KBM-7 (cell line): Measurements from ENCODE around the gene NR2F1-AS1.
A peak's percentile ranks its signal among the peaks of the same experiment; 100 is the strongest.
"Not testable (repeated sequence)": the region's sequence is repeated elsewhere in the genome, so short reads cannot be mapped to it uniquely, and the experiment has no call there.

Source experiments
- DNase-seq: peaks from one replicate; pipeline ENCODE4 v3.0.0-alpha.2; 2015
- in situ Hi-C: fragments of 300-500 bp; cut with MboI; formaldehyde crosslinking; loops from 2 replicates; pipeline ENCODE4 v1.14.3; 2020; ENCODE audit warnings: low sequenced_read_pairs, low pct_unique_long_range_greater_than_20kb, mixed read lengths

Gene NR2F1-AS1

DNA sequence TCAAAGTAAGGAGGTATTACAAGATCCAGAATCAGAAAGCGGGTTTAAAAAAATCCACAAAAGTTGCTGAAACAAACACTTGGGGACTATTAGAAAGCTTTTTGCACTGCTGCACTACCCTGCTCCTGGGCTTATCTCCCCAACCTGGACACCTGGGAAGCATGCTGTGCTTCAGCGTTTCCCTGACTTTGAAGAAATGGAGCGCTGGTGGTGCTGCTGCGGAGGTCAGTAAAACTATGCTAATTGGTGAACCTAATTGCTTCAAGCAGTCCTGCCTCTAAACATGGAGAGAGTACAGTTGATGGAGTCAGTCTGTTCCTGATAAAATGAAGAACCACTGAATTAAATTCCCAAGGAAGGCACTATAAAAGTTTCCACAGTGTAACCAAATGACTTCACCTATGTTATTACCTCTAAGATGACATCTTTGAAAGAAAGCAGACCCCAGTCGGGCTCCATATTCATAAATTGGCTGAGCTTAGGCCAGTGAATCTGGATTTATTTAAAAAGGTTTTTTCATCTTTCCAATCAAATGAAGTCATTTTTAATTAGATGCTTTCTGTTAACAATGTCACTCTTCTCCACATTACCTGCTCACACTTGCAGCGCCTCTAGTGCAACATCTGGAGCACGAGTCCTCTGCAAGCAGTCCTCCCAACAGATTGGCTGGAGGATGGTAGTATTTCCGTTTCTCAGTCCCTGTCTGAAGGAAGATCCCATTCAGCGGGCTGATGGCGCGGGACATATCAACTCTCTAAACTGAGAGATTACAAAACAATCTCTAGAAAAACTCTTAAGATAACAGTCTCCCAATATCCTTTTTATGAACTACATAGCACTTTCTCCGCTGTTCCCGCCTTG, 11.5 kb downstream of the NR2F1-AS1 start:
- in situ Hi-C loops = no loop called here
- no peak for DNase-seq

DNA sequence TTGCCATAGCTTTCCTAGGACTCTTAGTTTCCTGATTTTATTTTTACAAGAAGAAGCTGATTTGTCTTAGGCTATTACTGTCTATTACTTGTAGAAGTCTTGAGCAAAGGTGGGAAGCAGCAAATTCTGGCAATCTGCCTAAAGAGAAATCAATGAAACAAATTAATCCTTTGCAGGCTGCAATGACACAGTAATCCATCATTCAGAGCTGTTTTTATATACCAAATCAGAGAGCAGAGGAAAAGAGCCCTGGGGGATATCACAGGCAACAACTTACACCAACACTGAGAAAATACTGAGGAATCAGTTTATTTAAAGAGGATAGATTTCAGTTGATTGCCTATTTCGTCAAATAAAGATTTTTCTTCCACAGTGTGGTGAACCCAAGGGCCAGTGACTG, 13.6 kb downstream of the NR2F1-AS1 start:
- in situ Hi-C loops = no loop called here
- DNase-seq = no peak

DNA sequence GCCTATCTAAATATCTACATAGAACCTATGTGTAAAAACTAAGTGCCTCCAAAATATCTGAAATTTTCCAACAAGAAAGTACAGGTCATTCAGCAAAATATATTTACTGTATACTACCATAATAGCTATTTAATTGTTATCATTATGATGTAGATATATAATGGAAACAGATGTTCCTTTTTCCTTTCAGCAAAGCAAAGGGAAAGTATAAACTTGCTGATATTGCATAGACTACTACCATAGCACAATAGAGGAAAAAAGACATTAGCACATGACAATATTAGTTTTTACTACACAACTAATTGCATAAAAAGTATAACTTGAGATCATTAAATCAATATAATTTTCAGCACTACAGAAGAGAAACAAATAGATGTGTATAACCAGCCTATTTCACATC, 14.9 kb downstream of the NR2F1-AS1 start:
- no peak for DNase-seq
- in situ Hi-C loops = no loop called here

DNA sequence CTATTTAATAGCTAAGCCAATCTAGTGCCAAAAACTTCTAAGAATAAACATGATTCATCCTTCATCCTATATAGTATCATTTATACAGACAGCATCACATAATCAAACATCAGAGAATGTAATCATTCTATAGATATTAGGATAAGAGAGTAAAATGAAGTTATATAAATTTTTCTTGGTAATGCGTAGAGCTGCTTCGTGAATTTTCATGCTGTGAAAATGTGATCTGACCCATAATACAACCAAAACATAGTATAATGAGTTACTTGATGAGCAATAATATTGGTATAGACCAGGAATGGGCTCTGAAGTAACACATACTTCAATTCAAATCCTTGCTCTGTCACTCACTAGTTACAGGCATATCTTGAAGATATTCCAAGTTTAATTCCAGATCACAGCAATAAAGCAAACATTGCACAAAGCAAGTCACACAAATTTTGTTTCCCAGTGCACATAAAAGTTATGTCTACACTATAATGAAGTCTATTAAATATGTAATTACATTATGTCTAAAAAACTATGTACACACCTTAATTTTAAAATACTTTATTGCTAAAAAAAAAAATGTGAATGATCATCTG, 23.9 kb downstream of the NR2F1-AS1 start:
- in situ Hi-C loops = no loop called here
- DNase-seq = no peak

DNA sequence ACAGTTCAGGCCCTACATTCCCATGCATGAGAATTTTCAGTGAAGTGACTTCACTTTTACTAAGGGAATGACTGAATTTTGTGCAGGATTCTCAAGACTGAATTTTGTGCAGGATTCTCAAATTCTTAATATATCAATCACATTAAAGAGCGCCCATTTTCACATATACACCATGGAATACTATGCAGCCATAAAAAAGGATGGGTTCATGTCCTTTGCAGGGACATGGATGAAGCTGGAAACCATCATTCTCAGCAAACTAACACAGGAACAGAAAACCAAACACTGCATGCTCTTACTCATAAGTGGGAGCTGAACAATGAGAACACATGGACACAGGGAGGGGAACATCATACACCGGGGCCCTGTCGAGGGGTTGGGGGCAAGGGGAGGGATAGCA, 31.4 kb downstream of the NR2F1-AS1 start:
- in situ Hi-C loops, DNase-seq: not testable (repeated sequence)

DNA sequence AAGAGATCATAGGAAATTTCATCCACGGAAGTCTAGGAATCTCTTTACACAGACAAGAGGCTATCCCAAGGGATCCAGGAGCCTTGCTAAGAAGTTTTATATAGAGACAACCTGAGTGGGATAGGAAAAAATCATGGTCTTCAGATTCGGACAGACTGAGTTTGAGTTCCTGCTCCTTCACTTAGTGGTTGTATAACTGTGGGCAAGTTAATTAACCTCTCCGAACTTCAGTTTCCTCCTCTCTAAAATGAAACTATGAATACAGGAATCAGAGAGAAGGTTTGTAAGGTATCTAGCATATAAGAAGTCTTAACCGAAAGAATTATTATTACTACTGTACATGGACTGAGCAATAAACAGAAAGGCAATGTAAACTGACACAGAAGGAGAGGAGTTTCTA, 35.1 kb downstream of the NR2F1-AS1 start:
- no peak for DNase-seq
- in situ Hi-C loops = no loop called here

DNA sequence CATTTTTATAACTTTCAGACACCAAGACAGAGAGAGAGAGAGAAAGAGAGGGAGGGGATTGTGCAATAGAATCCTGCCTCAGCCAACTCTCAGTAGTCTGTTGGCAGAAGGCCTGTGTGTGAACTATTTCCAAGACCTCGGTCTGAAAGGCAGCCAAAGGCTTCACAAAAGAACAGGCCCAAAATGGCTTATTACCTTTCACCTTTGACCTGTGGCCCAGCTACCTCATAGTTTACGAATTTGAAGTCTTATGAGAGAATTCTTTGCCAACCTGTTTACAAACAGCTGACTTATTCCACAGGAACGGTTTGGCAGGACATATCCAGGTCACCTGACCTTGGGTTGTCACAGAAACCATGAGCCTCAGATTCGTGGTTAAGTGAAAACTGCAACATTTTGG, 48.6 kb downstream of the NR2F1-AS1 start:
- DNase-seq = peak; percentile 9
- in situ Hi-C loops = no loop called here

DNA sequence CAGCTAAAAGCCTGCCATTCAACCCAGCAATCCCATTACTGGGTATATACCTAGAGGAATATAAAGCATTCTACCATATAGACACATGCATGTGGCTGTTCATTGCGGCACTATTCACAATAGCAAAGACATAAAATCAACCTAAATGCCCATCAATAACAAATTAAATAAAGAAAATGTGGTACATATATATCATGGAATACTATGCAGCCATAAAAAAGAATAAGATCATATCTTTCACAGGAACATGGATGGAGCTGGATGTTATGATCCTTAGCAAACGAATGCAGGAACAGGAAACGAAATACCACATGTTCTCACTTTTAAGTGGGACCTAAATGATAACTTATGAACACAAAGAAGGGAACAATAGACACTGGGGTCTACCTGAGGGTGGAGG, 59.2 kb downstream of the NR2F1-AS1 start:
- in situ Hi-C loops, DNase-seq: not testable (repeated sequence)

DNA sequence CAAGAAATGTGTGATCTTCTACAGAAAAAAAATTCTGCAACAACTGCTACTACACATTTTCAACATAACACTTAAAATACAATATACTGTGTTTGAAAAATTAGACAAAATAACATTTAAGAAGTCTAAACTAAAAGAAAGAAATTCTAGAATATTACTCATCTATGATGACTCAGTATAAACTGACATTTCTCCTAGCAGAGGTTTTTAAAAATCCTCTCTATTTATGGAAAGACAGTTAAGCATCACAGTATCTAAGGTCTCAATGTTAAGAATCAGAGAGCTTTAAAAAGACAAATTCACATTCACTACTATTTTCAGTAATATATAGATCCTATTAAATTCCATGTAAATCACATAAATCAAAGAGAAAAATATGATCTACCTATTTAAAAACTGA, 61.3 kb downstream of the NR2F1-AS1 start:
- in situ Hi-C loops = no loop called here
- no peak for DNase-seq

DNA sequence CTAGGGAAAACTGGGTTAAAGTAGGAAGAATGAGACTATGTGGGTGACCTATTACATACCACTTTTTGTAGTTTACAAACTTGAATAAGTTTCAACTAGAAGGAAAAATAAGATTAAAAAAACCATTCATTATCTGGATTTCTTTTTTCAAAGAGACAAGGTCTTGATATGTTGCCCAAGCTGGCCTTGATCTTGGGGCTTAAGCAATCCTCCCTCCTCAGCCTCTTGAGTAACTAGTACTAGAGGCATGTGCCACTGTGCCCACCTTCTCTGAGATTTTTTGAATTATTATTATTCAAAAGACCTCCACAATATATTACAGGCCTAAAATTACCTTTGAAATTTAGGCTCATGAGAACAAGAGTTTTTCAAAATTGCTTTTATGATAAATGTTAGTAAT, 63.2 kb downstream of the NR2F1-AS1 start:
- in situ Hi-C loops = no loop called here

DNA sequence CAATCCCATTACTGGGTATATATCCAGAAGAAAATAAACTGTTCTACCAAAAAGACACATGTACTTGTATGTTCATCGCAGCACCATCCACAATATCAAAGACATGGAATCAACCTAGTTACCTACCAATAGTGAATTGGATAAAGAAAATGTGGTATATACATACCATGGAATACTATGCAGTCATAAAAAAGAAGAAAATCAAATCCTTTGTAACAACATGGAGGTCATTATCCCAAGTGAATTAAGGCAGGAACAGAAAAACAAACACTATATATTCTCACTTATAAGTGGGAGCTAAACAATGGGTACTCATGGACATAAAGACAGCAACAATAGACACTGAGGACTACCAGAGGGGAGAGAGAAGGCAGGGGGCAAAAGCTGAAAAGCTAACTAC, 67.7 kb downstream of the NR2F1-AS1 start:
- DNase-seq = no peak
- in situ Hi-C loops = no loop called here

More for the DNA sequence above, 63.2 kb downstream of the NR2F1-AS1 start:
- DNase-seq = no peak

DNA sequence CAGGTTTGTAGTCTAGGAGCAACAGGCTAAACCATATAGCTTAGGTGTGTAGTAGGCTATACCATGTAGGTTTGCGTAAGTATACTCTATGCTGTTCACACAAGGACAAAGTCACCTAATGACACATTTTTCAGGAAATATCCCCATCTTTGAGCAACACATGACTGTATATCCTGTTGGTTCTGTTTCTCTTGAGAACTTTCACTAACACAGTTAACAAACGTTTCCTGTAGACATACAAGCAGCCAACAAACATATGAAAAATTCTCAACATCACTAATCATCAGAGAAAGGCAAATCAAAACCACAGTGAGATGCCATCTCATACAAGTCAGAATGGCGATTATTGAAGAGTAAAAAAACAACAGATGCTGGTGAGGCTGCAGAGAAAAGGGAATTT, 68.2 kb downstream of the NR2F1-AS1 start:
- in situ Hi-C loops = no loop called here
- DNase-seq = no peak

DNA sequence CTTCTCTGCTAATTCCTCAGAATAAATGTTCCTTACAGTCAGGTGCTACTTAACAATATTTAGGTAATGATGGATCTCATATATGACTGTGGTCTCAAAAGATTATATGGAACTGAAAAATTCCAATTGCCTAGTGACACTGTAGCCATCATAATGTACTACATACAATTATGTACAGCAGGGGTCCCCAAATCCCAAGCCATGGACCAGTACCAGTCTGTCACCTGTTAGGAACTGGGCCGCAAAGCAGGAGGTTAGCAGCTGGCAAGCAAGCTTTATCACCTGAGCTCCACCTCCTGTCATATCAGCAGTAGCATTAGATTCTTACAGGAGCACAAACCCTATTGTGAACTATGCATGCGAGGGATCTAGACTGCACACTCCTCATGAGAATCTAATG, 69.6 kb downstream of the NR2F1-AS1 start:
- DNase-seq = no peak
- in situ Hi-C loops = no loop called here

DNA sequence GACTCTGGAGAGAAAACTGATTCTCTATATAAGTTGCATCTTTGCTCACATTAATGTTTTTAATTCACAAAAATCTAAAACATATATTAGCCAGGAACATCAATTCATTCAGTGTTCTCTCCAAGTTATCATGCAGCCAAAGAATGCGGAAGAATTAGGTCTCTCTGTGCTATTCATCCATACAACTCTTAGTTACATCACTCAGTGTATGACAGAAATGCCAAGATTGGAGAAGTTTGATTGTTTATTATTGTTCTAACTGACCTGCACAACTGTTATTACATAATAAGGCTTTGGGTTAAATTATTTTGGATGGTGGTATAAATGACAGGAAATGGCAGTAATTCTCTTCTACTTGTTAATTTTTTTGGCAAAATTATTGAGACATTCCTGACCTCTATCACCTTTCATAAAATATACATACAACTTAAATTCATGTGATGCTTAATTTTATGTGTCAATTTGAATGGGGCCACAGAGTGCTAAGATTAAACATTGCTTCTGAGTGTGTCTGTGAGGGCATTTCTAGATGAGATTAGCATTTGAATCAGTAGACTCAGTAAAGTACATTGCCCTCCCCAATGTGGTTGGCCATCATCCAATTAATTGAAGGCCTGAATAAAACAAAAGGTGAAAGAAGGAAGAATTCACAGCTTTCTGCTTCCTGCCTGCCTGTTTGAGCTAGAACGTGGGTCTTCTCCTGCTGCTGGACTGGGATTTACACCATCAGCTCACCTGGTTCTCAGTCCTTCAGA, 70.2 kb downstream of the NR2F1-AS1 start:
- in situ Hi-C loops = no loop called here
- no peak for DNase-seq

DNA sequence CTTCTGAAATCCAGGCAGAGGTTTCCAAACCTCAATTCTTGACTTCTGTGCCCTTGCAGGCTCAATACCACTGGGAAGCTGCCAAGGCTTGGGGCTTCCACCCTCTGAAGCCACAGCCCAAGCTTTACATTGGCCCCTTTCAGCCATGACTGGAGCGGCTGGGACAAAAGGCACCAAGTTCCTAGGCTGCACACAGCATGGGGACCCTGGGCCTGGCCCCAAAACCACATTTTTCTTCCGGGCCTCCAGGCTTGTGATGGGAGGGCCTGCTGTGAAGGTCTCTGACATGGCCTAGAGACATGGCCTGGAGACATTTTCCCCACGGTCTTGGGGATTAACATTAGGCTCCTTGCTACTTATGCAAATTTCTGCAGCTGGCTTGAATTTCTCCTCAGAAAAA, 75.5 kb downstream of the NR2F1-AS1 start:
- DNase-seq, in situ Hi-C loops: not testable (repeated sequence)

DNA sequence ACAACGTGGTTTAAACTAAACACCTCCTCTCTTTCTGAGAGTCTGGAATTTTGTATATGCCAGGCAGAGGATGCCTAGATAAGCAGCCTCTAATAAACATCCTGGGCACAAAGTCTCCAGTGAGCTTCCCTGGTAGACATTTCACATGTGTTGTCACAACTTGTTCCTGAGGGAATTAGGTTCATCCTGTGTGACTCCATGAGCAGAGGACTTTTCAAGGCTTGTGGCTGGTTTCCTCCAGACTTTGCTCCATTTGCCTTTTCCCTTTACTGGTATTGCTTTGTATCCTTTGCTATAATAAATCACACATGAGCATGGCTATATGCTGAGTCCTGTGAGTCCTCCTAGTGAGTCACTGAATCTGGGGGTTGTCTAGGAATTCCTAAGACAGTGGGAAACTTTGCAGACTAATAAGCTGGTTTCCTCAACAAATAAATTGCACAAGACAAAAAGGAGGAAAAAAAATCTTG, 77.4 kb downstream of the NR2F1-AS1 start:
- in situ Hi-C loops = no loop called here
- no peak for DNase-seq

DNA sequence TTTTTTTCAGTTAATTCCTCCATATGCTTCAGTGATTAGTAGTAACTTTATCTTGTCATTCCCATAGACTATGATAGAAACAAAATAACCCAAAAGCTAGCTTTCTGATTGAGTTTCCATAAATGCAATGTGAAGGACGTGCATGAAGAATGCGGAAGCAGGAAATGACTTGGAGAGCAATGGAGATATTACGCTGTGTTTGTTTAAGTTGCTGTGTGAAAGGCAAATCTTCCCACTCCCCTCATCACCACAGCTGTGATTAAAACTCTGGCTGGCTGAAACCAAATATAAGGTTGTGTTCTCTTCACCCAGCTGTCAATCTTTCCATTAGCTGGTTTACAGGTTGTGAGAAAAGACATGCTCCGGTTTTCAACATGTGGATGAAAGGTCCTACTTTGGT, 83.9 kb downstream of the NR2F1-AS1 start:
- in situ Hi-C loops = no loop called here
- DNase-seq = no peak

DNA sequence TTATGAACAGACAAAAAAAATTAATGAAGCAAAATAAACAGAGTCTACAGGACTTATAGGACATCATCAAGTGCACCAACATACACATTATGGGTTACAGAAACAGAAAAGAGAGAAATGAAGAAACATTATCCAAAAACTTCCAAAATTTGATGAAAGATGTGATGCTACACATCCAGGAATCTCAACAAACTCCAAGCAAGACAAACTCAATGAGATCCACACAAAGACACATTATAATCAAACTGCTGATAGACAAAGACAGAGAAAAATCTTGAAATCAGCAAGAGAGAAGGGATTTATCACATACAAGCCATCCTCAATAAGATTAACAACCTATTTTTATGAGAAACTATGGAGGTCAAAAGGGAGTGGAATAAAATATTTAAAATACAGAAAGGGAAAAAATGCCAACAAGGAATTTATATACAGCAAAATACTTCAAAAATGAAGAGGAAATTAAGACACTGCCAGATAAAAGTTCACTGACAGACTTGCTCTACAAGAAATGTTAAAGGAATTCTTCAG, 101.0 kb downstream of the NR2F1-AS1 start:
- no peak for DNase-seq
- in situ Hi-C loops = no loop called here

DNA sequence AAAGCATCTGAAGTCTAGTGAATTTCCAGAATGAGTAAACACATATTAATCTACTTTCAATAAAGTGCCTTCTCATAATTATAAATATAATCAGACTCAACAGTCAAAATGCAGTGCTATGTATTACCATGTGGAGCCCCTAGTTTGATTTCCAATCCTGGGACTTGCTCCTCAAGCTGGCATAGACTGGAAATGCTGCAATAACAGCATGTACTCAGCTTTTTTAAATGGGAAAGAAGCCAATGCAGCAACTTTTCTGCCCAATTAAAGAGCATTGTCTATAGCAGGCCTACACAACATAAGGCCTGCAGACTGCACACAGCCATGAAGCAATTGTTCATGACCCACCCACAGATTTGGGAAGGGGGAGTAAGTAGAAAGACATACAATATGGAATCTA, 103.2 kb downstream of the NR2F1-AS1 start:
- in situ Hi-C loops = no loop called here

DNA sequence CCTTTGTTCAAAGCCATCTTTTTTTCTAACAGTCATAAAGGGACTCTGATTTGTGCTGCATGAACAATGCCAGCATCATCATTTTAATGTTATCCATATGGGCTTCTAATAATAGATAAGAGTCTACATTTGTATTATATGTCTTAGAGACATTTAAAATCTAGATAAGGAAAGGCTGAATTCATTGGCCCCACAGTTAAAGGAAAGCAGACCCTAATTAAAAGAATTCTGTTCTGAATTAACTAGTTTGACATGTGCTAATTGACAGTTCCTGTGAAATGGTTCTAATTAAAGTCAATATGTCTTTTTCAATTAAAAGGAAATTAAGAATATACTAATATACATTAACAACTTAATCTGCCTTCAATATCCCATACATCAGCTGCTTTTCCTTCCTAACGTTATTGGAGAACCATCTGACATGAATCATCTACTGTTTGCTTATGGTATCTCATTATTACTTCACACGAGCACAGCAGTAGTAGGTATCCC, 104.7 kb downstream of the NR2F1-AS1 start:
- in situ Hi-C loops = no loop called here
- no peak for DNase-seq

More for the DNA sequence above, 103.2 kb downstream of the NR2F1-AS1 start:
- no peak for DNase-seq
